GM19395 (cell line): Measurements from ENCODE around the gene PFDN1.
"Not testable (repeated sequence)": the region's sequence is repeated elsewhere in the genome, so short reads cannot be mapped to it uniquely, and the experiment has no call there.

Experiments used
- ATAC-seq: cut with Tn5 transposase; IDR thresholded peaks from one replicate; pipeline ENCODE4 v1.9.1; 2021; ENCODE audit warnings: mild to moderate bottlenecking, moderate library complexity; ENCODE audit not compliant: unreplicated experiment

PFDN1 gene

DNA sequence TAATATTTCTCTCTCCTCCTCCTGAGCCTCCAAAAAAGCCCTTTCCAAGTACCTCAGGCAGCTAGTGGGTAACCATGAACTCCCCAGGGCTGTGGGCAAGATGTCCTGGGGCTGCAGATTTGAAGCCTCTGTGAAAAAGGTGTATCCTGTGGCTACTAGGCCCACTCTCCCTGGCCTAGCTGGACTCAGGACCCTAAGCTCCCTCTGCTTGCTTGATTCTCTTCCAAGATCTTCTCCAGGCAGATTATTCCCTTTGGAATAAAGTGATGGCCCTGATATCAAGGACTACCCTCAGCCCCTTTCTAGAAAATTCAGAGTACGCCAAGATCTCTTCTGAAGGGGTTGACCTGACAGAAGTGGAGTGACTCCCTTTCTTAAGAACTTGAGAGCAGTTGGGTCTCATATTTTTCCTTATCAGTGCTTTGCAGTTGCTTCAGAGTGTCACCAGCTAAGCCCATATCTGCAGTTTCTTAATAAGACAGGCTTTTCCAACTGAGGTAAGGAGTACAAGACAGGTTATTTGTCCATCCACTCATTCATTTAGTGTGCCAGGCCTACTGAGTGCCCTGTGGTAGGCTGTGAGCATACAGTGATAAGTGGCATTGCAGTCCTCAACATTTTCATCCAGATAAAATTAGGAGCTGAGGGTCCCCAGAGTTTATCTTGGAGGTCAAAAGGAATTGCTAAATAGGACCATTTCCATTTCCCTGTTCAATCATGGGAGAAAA lies 85.4 kb downstream of the PFDN1 start:
- ATAC-seq, result no peak

- no peak for ATAC-seq
Measured at GRCh38 chr5:140216478-140217074, 86.3 kb downstream of the PFDN1 start.

DNA sequence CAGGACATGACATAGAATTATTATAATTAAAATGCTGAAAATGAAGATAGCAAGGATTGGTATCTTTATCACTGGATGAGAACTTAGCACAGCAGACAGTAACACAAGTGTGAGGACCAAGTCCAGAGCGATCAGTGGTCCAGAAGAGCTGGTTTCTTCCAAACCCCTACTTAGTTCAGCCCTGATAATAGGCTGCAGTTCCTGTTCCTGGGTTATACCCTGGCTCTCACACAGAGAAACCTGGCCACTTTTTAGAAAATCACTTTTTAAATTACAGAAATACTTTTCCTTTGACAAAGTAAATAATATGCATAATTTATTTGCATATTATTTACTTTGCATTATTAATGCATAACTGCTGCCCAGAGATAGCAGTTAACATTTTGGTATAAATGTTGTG lies 87.6 kb downstream of the PFDN1 start:
- ATAC-seq, result no peak

DNA sequence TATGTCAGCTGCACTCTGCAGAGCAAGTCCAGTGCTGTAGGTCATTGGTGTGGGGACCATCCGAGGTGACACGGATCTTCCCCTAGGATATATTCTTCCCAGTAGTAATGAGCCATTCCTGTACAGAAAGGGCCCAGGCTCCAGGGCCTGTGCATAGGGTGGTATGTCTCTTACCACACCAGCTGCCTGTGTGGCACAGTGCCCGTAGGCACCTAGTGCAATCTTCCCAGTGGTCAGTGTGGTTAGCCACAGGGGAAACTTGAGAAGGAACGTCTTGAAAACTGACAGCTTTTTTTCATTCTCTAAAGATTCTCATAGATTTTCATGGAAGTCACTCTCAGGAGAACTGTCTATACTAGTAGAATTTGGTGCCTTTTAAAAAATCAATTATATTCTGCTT lies 88.1 kb downstream of the PFDN1 start:
- ATAC-seq, result no peak

DNA sequence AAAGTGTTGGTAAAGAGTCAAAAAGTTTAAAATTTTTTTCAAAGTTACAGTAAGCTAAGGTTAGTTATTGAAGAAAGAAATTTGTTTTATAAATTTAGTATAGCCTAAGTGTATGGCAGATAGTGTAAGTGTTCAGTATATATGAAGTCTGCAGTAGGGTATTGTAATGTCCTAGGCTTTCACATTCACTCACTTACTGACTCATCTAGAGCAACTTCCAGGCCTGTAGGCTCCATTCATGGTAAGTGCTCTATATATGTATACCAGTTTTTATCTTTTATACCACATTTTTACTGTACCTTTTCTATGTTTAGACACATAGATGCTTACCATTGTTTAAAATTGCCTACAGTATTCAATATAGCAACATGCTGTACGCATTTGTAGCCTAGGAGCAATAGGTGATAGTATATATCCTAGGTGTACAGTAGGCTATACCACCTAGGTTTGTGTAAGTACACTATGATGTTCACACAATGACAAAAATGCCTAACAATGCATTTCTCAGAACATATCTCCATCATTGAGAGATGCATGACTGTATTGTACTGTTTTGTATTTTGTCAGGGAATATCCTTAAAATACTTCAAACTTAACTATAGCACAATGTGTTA lies 89.4 kb downstream of the PFDN1 start:
- peak; percentile 75 for ATAC-seq

DNA sequence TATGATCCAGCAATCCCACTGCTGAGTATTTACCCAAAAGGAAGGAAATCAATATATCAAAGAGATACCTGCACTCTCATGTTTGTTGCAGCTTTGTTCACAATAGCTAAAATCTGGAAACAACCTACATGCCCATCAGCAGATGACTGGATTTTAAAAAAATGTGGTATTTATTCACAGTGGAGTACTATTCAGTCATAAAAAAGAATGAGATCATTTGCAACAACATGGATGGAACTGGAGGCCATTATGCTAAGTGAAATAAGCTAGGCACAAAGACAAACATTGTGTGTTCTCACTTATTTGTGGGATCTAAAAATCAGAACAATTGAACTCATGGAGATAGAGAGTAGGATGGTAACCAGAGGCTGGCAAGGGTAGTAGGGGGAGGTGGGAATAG lies 94.8 kb downstream of the PFDN1 start:
- no peak for ATAC-seq

GRCh38 chr5:140207250-140207964 lies 95.5 kb downstream of the PFDN1 start:
- ATAC-seq, result peak; percentile 76

- ATAC-seq, result no peak
Measured at GRCh38 chr5:140205952-140206351, 96.9 kb downstream of the PFDN1 start.

DNA sequence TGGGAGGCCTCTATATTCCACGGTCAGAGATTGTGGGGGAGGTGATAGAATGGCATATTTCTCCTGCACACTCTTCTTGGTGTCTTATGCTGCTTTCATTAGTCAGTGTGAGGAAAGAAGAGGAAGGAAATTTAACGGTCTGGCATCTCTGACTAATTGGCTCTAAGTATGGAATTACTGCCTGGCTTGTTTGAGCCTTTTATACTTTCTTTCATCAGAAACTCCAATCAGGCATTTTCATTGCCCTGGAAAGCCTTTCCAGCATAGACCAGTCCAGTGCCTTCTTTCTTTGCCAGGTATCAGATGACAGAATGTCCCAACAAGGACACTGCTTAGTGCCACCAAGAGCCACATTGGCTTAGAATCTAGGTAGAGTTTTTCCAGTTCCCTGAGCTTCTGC lies 97.7 kb downstream of the PFDN1 start:
- ATAC-seq, result no peak

GRCh38 chr5:140202610-140203009 lies 100.3 kb downstream of the PFDN1 start:
- no peak for ATAC-seq

- ATAC-seq, result no peak
Measured at GRCh38 chr5:140202078-140202477, 100.8 kb downstream of the PFDN1 start.

- not testable (repeated sequence) for ATAC-seq
Measured at GRCh38 chr5:140198915-140199314, 104.0 kb downstream of the PFDN1 start.

DNA sequence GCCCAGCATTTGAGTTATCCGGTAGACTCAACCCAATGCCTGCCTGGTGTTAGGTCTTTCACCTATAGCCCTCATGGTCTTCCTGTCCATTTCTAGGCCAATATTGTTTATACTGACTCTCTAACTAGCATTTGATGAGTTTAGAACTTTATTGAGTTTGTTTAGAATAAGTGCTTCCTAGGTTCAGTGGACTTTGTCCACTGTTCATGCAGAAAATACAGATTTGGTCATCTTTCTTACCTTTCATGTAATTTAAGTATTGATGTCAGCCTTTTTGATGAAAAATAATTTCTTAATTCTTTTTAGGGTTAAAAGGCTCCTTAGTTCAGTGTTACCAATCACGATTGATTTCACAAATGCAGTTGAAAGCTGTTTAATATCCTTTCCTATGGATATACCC lies 105.9 kb downstream of the PFDN1 start:
- no peak for ATAC-seq

- no peak for ATAC-seq
Measured at GRCh38 chr5:140196115-140196814, 106.6 kb downstream of the PFDN1 start.
